Left ventricle myocardium inferior (tissue), 1 donor: ENCODE measurements around the gene VGLL2. TPM values are rescaled to one million over a fixed set of nuclear protein-coding genes. Genes with fewer than 3 reads are reported as not detected.

Experiments used
- DNase-seq: peaks from one replicate; pipeline ENCODE4 v3.0.0-alpha.2; 2020
- H3K27ac ChIP-seq: fragments of 200-600 bp; replicated peaks from 2 replicates; pipeline ENCODE4 v1.8.0; 2021
- H3K27me3 ChIP-seq: fragments of 200-600 bp; 2 replicates; pipeline ENCODE4 v1.8.0; 2021; ENCODE audit warnings: low read depth
- H3K36me3 ChIP-seq: fragments of 200-600 bp; 2 replicates; pipeline ENCODE4 v1.8.0; 2021
- H3K4me1 ChIP-seq: fragments of 200-600 bp; 2 replicates; pipeline ENCODE4 v1.8.0; 2021
- H3K4me3 ChIP-seq: fragments of 200-600 bp; 2 replicates; pipeline ENCODE4 v1.8.0; 2021; ENCODE audit warnings: mild to moderate bottlenecking, moderate library complexity
- H3K9me3 ChIP-seq: fragments of 200-600 bp; replicated peaks from 2 replicates; pipeline ENCODE4 v1.8.0; 2021
- intact Hi-C: fragments of 100-400 bp; cut with micrococcal nuclease; formaldehyde crosslinking; loops from one replicate; pipeline ENCODE4 v1.11.0; 2022
- total RNA-seq: library from RNA; stranded (reverse); fragmentation: NEBNext Ultra II Directional; extraction: Animal tissue kit (Norgen Biotek cat#: 25700); gene quantifications from one replicate; pipeline ENCODE4 v1.2.1, GENCODE V29; 2021
- TF ChIP-seq, protein P1 (sequence below): fragments of 200-600 bp; IDR thresholded peaks from 2 replicates; pipeline ENCODE4 v1.8.0; 2021; ENCODE audit warnings: antibody characterized with exemption, mild to moderate bottlenecking, borderline replicate concordance
- donor health status: DM: no; HTN: yes; CAD: no; lungs with severe emphysema.

Gene VGLL2
- total RNA-seq, 1 donor from 2014 or later = 2.4 TPM

DNA sequence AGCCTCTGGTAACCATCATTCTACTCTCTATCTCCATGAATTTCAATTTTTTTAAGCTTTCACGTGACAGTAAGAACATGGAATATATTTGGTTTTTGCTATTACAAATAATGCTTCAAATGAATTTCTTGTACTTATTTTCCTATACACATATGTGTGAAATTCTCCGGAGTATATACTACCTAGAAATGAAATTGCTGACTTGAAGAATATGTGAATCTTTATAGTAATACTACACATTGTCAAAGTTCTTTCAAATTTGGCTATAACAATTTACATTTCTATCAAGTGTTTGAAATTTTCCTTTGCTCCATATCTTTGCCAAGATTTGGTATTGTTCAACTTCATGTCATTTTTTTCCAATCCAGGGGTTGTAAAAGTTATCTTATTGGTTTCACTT lies 11.6 kb upstream of the VGLL2 start:
- Histone ChIP-seq H3K27ac (no peak overlapping the region), H3K4me3 (no peak overlapping the region), H3K27me3 (peaks cover 11% of the 10 kb centered on the region), H3K4me1 (no peaks in the 10 kb centered on the region), H3K9me3 (peaks cover 5% of the 10 kb centered on the region), H3K36me3 (no peaks in the 10 kb centered on the region)
- intact Hi-C loops = no loop called here
- no peak for DNase-seq
- TF ChIP-seq, protein P1, sequence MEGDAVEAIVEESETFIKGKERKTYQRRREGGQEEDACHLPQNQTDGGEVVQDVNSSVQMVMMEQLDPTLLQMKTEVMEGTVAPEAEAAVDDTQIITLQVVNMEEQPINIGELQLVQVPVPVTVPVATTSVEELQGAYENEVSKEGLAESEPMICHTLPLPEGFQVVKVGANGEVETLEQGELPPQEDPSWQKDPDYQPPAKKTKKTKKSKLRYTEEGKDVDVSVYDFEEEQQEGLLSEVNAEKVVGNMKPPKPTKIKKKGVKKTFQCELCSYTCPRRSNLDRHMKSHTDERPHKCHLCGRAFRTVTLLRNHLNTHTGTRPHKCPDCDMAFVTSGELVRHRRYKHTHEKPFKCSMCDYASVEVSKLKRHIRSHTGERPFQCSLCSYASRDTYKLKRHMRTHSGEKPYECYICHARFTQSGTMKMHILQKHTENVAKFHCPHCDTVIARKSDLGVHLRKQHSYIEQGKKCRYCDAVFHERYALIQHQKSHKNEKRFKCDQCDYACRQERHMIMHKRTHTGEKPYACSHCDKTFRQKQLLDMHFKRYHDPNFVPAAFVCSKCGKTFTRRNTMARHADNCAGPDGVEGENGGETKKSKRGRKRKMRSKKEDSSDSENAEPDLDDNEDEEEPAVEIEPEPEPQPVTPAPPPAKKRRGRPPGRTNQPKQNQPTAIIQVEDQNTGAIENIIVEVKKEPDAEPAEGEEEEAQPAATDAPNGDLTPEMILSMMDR = no peak

GRCh38 chr6:117262799-117263198 lies 2.6 kb upstream of the VGLL2 start:
- Histone ChIP-seq H3K4me3 (no peak overlapping the region), H3K27ac (no peak overlapping the region), H3K36me3 (no peaks in the 10 kb centered on the region), H3K27me3 (peaks cover 98% of the 10 kb centered on the region), H3K9me3 (no peaks in the 10 kb centered on the region), H3K4me1 (peaks cover 24% of the 10 kb centered on the region)
- intact Hi-C loops = no loop called here
- no peak for DNase-seq
- TF ChIP-seq, protein P1 = no peak

GRCh38 chr6:117263353-117263927 lies 1.9 kb upstream of the VGLL2 start:
- H3K27me3 ChIP-seq = peaks cover 100% of the 10 kb centered on the region
- intact Hi-C loops = no loop called here

GRCh38 chr6:117264369-117264691 lies 1.0 kb upstream of the VGLL2 start:
- no peak for DNase-seq
- Histone ChIP-seq H3K4me3 (peak overlapping the region; percentile 63), H3K27ac (no peak overlapping the region), H3K27me3 (peaks cover 100% of the 10 kb centered on the region), H3K9me3 (no peaks in the 10 kb centered on the region), H3K36me3 (no peaks in the 10 kb centered on the region), H3K4me1 (peaks cover 24% of the 10 kb centered on the region)
- intact Hi-C loops = no loop called here
- TF ChIP-seq, protein P1 = no peak

More at GRCh38 chr6:117263353-117263927, 1.9 kb upstream of the VGLL2 start:
- H3K27ac ChIP-seq = no peak overlapping the region
- no peaks in the 10 kb centered on the region for H3K36me3 ChIP-seq
- no peaks in the 10 kb centered on the region for H3K9me3 ChIP-seq
- DNase-seq = no peak
- no peak overlapping the region for H3K4me3 ChIP-seq
- TF ChIP-seq, protein P1 = no peak
- H3K4me1 ChIP-seq = peaks cover 24% of the 10 kb centered on the region

GRCh38 chr6:117264692-117265409 lies 507 bp upstream of the VGLL2 start:
- H3K4me1 ChIP-seq = peaks cover 25% of the 10 kb centered on the region
- intact Hi-C loops = no loop called here
- H3K9me3 ChIP-seq = no peaks in the 10 kb centered on the region
- TF ChIP-seq, protein P1 = no peak
- peaks cover 100% of the 10 kb centered on the region for H3K27me3 ChIP-seq
- DNase-seq = no peak
- no peaks in the 10 kb centered on the region for H3K36me3 ChIP-seq
- no peak overlapping the region for H3K27ac ChIP-seq
- H3K4me3 ChIP-seq = peak overlapping the region; percentile 63
